HG02763 (cell line): ENCODE data around the gene SLC12A7.
"Not testable (repeated sequence)": the region's sequence is repeated elsewhere in the genome, so short reads cannot be mapped to it uniquely, and the experiment has no call there.

Experiments used
- ATAC-seq: cut with Tn5 transposase; IDR thresholded peaks from one replicate; pipeline ENCODE4 v1.9.1; 2021; ENCODE audit warnings: mild to moderate bottlenecking, moderate library complexity; ENCODE audit not compliant: unreplicated experiment

SLC12A7 gene

DNA sequence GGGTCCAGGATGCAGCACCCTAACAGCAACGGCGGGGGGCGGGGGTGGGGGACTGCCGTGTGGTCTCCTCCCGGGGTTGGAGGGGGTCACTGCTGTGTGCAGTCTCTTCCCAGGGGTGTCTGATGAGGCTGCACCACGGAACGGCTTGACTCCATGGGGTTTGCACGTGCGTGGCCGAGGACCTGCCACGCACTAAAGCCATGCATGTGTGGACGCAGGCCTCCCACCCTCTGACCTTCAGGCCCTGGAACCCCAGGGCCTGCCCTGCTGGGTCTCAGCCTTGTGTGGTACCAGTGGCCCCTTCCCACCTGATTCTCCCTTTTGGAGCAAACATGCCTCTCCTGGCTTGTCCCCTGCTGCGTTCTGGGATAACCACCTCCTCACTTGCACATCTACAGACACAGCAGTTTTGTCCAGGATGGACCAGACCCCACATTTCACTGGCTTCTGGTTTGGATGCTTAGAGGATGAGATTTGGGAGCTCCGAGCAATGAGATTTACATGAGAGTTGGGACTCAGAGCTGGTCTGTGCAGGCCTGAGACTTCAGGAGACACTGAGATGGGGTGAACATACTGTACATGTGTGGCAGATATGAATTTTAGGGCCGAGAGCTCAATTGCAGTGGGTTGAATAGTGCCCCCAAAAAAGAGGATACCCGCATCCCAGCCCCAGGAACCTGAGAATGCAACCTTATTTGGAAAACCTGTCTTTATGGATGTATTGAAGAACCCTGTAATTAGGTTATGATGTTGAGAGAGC is 45.8 kb downstream of the SLC12A7 start:
- ATAC-seq = no peak

DNA sequence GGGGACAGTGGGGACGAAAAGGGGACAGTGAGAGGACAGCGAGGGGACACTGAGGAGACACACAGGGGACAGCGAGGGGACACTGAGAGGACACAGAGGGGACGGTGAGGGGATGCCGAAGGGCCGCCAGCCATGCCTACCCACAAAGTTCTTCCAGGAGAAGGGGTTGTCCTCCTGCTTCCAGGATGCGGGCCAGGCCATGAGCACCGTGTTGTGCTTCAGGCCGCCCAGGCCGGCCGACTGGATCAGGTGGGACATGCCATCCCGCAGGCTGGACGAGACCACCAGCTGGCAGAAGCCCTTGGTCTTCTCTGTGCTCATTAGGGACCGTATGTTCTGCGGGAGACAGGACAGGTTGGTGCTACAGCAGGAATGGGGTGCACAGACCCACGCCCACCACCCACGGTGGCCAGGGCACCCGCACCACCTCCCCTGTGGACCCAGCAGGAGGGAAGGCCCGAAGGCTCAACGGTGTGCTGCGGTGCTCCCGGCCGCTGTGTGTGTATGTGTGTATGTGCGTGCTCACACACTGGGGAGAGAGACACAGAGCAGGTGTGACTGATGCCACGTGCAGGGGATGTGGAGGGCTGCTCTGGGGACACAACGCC is 46.6 kb downstream of the SLC12A7 start:
- no peak for ATAC-seq

DNA sequence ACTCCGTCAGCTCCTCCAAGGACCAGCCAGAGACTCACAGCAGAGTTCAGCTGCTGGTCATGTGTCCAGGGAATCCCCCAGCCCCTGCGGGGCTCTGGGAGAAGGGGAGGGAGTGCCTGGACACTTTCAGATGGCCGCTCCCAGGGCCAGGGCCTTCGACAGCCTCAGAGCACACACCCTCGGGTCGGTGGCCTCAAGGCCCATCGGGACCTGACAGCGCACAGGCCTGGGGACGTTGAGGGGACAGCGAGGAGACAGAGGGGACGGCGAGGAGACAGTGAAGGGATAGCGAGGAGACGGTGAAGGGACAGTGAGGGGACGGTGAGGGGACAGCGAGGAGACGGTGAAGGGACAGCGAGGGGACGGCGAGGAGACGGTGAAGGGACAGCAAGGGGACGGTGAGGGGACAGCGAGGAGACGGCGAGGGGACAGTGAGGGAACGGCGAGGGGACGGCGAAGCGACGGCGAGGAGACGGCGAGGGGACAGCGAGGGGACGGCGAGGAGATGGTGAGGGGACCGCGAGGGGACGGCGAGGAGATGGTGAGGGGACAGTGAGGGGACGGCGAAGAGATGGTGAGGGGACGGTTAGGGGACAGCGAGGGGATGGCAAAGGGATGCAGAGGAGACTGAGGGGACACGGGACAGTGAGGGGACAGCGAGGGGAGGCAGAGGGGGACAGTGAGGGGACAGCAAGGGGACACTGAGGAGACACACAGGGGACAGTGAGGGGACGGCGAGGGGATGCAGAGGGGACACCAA is 47.3 kb downstream of the SLC12A7 start:
- ATAC-seq = no peak

DNA sequence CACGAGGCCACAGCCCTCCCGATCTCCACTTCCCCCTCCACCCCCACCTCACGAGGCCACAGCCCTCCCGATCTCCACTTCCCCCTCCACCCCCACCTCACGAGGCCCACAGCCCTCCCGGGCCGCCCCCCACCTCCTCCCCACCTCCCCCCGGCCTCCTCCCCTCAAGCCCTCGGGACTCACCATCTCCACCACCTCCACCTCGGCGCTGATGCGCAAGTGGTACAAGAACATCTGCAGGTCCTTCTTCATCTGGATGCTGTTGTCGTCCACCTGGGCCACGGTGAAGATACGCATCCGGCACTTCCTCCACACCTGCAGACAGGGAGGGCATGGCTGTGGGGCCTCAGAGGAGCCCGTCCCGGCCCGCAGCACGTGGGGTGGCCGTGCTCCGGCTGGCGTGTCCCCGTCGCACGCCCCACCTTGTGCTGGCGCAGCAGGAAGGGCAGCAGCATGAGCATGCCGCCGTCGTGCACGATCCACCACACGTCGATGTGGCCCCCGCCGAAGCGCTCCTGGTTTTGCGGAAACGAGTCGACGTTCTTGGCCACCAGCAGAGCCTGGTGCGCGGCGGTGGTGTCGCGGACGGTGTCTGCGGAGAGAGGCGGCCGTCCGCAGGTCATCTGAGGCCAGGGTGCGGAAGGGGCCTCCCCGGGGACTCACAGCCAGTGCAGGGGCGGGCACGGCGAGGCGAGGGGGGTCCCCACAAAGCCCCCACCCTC is 48.0 kb downstream of the SLC12A7 start:
- no peak for ATAC-seq

DNA sequence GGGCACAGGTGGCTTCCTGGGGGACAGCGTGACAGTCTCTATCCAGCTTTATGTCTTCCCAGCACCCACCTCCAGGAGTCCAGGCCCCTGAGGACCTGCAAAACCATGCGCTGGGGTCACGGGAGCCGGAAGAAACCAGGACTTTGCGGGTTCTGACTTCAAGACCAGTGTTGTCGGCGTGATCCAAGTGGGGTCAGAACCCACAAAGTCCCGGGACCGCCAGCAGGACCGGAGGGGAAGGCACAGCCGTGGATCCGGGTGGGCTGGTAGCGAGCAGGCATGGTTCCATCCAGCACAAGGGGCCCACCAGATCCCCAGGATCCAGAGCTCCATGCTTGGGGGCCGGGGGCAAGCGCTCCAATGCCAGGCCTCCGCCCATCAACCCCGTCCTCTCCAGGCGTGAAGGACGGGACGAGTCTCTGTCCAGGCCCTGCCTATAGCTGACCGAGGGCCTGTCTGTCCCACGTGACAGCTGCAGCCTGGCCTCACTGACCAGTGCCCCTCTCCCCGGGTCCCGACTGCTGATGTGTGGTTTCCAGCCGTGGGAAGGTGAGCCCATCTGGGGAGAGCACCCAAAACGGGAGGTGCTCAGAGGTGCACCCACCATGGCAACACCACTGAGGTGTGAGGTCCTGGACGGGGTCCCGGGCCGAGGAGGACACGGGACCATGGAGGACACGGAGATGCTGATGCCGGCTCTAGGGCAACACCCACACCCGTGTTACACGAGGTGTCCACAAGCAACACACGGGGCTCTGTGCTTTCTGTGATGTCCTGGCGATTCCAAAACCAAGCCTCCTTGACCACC is 48.9 kb downstream of the SLC12A7 start:
- no peak for ATAC-seq

DNA sequence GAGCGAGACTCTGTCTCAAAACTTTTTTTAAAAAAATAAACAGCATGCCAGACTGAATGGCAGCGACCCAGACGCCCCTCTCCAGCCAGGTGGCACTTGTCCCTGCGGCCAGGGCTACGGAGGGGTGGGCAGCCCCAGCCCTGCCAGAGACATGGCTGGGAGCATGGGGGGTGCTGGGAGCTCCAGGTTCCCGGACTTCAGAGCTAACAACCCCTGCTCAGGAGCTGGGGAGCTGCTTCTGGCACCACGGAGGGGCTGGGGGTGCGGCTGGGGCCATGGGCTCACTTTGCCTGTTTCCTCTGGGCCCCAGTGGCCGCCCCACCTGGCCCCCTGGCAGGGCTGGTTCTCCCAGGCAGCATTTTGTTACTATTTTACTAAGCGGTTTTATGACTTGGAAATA is 49.9 kb downstream of the SLC12A7 start:
- no peak for ATAC-seq

DNA sequence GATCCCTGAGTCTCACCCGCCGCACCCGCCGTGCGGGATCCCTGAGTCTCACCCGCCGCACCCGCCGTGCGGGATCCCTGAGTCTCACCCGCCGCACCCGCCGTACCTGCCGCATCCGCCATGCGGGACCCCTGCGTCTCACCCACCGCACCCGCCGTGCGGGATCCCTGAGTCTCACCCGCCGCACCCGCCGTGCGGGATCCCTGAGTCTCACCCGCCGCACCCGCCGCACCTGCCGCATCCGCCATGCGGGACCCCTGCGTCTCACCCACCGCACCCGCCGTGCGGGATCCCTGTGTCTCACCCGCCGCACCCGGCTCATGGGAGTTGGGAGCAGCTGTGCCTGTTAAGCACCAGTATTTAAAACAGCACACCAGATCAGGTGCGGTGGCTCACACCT is 50.6 kb downstream of the SLC12A7 start:
- ATAC-seq = not testable (repeated sequence)

DNA sequence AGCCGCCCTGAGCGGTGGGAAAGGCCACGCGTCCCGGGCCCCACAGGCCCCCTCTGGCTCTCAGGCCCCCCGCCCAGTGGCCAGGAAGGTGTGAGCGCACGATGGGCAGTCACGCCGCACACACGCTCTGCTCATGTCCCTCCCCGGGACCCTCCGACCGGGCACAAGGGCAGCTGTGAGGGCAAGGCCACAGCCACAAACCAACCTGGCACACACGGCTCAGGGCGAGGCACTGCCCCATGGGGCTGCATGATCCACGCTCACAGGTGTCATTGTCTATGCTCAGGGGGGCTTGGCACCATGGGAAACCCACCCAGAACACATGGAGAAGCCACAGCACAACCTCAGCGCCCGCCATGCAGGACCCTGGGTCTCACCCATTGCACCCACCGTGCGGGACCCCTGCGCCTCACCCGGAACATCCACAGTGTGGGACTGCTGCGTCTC is 51.3 kb downstream of the SLC12A7 start:
- ATAC-seq = no peak

DNA sequence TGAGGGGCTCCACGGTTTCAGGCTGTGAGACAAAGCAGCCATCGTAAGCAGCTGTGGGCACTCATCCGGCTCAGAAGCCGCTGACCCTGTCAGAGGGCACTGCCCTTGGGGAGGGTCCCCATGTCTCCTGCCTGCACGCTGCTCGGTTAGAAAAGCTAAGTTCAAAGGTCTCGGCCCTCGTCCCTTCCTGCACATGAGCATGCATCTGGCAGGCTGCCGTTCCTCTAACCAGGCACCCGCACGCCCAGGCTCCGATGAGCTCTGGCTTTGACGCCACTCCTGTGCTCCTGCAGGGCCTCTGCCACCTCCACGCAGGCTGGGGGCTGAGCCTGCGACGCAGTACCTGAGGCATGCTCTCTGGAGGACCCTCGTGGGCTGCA is 52.0 kb downstream of the SLC12A7 start:
- no peak for ATAC-seq

DNA sequence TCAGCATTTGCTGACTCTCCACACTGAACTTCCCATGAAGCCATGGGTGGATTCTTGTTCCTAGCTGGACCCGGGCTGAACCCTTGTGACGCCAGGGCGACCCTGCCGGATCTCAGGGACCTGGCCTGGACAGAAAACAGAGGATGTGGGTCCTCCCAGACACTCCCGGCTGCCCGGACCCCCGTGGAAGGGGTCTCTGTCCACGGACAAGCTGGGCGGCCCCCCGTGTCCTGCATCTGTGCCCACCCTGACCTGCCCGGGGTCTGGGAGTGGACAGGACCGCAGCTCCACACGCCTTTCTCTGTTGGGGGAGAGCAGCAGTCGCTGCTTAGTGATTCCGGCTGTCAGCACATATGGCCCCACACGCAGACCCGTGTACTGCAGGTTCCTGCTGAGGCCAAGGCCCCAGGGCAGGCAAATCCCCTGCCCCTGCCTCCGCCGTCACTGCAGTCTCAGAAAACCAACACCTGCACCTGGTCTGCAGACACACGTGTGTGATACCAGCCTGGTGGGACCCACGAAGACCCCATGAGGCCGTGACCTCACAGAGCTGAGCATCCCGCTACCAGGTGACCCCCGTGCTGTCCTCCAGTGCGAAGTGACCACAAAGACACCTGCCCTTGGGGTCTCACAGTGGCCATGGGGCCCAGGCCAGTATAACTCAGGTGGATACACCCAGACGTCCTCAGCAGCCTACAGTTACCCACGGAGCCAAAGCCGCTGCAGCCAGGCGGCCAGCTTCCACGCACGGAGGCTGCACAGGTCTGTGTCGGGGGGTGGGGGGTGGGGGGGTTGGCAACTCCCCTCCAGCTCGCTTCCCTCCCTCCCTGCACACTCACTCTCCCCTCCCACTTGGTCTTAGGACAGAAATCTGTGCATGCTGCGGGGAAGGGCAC is 52.6 kb downstream of the SLC12A7 start:
- no peak for ATAC-seq

DNA sequence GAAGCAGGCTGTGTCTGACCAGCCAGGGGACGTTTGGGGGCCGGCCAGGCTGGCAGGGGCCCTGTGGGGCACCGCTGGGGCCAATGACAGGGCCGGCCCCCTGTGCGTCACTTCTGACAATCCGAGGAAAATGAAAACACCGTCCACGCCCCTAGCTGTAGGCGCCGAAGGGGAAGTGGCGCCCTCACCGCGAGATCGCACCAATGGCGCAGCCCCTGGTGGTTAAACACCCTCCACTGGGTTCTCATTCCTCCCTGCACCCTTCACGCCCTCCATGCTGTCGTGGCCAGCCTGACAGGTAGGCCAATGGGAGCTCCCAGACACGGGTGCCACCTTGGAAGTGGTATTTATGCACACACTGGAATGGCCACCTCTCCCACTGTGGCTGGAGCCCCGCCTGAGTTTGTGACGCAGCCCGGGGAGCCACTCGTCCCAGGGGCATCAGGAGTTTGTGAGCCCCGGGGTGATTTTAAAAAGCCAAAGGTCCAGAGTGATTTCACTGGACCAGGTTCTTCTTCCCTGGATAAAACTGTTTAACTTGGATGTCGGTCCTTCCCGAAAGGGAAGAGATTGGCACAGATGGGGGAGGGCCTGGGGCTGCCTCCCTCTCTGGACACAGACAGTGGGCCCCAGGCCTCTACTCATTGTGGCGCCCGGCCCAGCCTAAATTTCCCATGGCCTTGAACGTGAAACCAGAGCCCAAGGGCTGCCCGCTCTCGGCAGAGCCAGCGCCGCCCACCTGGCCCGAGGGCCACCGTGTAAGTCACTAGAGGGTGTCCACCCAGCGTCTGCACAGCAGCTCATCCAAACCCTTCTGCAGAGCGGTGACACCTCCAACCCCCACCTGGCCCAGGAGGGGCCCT is 53.5 kb downstream of the SLC12A7 start:
- ATAC-seq = no peak

DNA sequence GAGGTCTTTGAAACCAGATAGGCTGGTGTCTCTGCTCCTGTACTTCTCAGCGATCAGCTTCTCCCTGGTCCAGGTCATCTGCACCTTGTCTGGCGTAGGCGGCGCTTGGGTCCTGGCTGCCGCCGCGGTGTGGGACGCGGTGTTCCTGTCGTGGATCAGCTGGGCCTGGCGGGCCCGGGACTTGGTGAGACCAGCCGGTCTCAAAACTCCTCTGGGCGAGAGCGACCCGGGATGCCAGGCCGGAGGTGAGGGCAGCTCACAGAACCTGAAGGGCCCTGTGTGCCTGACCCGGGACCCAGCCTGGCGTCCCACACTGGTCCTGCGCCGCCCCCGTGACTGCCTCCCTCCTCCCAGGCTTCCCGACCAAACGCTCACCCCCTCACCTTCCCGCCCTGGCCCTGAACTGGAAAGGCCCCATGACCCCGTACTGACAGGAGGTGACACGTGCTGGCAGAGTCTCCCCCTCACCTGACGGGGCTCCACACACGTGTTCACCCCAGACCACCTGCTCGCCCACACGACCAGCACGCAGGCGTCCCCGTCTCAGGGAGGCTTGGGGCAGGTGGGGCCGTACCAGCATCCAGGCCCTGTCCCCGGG is 54.3 kb downstream of the SLC12A7 start:
- ATAC-seq = no peak

DNA sequence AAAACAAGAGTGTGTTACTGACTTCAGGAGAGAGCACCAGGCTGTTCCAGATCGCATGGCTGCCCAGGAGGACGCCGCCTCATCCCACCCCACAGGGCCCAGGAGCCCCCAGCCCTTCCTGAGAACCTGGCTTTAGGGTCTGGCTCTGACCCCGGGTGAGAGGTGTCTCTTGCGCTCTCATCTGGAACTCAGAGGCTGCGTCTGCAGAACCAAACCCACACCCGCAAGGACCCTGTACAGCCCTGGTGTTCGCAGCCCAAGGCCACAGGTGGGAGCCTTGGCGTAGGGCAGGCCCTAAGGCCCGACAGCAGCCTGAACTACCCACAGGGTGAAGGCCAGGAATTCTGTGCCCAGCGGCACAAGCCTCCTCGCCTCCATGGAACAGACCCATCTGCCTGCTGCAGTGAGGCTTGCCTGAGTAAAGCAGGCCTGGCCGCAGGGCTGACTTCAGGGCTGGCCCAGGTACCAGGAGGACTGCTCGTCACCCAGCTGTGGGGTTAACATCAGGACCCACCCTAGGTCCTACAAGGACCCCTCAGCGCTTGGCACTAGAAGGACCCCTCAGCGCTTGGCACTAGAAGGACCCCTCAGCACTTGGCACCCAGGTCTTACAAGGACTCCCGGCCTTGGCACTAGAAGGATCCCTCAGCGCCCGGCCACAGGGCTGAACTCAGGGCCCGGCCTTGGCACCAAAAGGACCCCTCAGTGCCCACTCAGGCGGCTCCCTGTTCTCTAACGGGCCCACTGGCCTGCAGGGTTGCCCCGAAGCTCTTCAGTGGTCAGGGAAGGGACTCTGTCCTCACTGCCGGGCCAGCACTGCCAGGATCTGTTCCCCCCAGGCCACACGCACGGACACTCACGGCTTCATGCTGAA is 55.0 kb downstream of the SLC12A7 start:
- no peak for ATAC-seq

DNA sequence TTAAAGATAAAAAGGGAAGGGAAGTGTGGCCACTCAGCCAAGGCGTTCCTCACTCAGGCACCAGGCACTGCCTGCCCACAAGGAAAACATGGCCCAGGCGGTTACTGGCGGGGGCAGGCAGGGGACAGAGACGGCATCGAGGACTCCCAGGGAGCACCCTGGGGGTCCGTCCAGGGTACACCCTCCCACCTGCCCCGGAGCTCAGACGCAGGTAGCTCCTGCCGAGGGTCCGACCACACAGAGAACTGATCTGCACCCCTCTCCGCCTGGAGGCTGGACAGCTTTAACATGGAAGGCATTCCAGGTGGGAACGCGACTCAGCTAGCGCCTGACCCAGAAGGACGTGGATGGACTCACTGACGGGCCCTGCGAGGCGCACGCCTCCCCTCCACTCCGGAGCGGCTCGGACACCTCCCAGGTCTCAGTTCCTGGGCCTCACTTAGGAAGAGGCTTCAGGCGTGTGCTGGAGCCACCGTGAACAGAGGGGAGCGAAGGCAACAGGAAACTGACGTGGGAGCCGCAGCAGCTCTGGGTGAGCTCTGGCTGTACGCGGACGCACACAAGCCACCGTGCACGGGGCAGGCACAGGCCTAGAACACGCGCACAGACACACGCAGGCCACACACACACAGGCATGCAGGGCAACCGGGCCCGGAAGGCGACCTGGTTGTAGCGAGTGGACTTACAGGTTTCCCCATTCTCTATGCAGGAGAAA is 55.8 kb downstream of the SLC12A7 start:
- no peak for ATAC-seq

DNA sequence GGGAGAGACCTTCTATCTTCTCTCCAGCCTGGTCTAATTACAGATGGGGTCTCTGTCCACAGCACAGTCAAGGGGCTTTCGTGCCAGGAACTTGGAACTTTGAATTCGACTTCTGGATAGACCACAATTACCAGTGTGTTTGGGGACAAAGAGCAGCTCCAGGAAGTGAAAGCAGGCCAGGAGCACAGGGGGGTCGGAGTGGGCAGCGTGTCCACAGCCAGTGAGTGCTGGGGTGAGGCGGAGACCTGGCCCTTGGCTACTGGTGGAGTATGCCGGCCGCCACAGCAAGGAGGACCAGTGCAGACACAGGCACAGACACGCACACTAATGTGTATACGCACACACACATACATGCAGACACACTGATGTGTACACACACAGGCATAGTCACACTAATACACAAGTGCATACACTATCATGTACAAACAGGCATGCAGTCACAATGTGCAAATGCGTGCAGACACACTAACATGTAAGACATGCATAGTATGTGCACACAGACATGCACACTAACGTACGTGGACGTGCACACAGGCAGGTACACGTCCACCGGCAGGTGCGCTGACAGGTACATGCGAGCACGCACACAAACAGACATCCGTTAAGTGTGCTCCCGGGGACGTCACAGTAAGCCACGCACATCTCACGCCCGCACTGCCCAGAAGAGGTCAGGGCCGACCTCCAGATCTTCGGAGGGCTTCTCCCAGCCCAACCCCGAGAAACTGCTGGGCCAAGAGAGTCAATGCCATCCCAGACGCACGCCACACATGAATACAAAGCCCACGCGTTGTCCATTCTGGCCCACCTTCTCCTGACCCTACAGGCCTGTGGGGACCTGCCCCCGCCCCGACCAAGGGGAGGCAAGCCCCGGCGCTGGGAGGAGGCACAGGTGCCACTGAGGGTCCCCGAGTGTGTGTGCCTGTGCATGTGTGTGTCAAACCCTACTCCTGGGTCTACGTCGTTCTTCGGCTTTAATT is 56.8 kb downstream of the SLC12A7 start:
- ATAC-seq = no peak
